Liver (tissue), 3 donors: ENCODE data around the gene NCF4.

Experiments used
- JUND ChIP-seq, 2 donors: IDR thresholded peaks; 2 replicates each; pipeline ENCODE4 v1.6.1; 2016; ENCODE audit warnings: antibody characterized with exemption in 2 of 2
- RAD21 ChIP-seq, 2 donors: IDR thresholded peaks; 2 replicates each; pipeline ENCODE4 v1.6.1; 2016; ENCODE audit warnings: antibody characterized with exemption in 2 of 2, mild to moderate bottlenecking in 2 of 2
- TAF1 ChIP-seq: conservative IDR thresholded peaks from 2 replicates; pipeline ENCODE4 v1.6.1; 2016; ENCODE audit warnings: antibody characterized with exemption, mild to moderate bottlenecking
- YY1 ChIP-seq: IDR thresholded peaks from 2 replicates; pipeline ENCODE4 v1.6.1; 2016; ENCODE audit warnings: antibody characterized with exemption, mild to moderate bottlenecking
- TF ChIP-seq, protein P1 (sequence below): fragments of 150-350 bp; IDR thresholded peaks from 2 replicates; pipeline ENCODE4 v1.5.1; 2017; ENCODE audit warnings: improper control_type of control experiment, low read depth, low read length; ENCODE audit not compliant: missing input control
- donor health status: healthy.
- donor health status: healthy.

DNA sequence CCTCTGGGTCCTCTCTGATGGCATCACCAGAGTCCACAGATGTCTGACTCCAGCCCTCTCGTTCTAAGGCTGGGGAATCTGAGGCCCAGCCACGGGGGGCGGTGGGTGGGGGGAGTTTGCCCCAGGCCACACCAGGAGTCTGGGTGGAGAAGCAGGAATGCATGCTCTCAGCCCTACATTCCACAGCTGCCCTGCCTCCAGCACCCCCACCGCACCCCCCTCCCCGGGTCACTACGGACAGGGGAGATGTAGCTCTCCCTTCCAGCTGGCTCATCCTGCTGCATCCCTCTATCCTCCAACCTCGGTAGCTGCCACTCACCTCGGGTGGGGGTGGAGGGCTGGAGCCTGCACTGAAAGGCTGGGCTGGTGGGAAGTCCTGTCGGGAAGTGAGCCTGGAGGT, 41.7 kb upstream of the NCF4 start:
- TF ChIP-seq, protein P1, sequence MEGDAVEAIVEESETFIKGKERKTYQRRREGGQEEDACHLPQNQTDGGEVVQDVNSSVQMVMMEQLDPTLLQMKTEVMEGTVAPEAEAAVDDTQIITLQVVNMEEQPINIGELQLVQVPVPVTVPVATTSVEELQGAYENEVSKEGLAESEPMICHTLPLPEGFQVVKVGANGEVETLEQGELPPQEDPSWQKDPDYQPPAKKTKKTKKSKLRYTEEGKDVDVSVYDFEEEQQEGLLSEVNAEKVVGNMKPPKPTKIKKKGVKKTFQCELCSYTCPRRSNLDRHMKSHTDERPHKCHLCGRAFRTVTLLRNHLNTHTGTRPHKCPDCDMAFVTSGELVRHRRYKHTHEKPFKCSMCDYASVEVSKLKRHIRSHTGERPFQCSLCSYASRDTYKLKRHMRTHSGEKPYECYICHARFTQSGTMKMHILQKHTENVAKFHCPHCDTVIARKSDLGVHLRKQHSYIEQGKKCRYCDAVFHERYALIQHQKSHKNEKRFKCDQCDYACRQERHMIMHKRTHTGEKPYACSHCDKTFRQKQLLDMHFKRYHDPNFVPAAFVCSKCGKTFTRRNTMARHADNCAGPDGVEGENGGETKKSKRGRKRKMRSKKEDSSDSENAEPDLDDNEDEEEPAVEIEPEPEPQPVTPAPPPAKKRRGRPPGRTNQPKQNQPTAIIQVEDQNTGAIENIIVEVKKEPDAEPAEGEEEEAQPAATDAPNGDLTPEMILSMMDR: no peak
- TF ChIP-seq RAD21 (IDR thresholded peaks at IDR 0.05) (no peak), TAF1 (no peak), JUND (IDR thresholded peaks at IDR 0.05) (no peak), YY1 (no peak)
